T-cell (primary cell): ENCODE data around the gene ASGR2. TPM values are rescaled to one million over a fixed set of nuclear protein-coding genes. Genes with fewer than 3 reads are reported as not detected.
A peak's percentile ranks its signal among the peaks of the same experiment; 100 is the strongest.

Experiments
- ATAC-seq, 4 experiments: fragments of 200-7000 bp in 3 of 4; fragments of 150-1000 bp in 1 of 4; cut with Tn5 transposase; replicated peaks in 1 of 4; 1 replicate in 3 of 4; 2 replicates in 1 of 4; pipeline ENCODE4 v1.10.0; 2021; ENCODE audit warnings: moderate library complexity in 3 of 4, mild to moderate bottlenecking in 2 of 4, moderate number of reproducible peaks in 1 of 4
- CTCF ChIA-PET, 2 donors: fragments of 300-600 bp; sonication (Branson Sonifier 250); formaldehyde crosslinking; loops; one replicate each; lab custom pipeline; 2022; ENCODE audit warnings: antibody characterized with exemption in 2 of 2; lab: Charles Lee
- POLR2A ChIA-PET, 2 donors: fragments of 300-600 bp; sonication (Branson Sonifier 250); formaldehyde crosslinking; loops; one replicate each; lab custom pipeline; 2022; ENCODE audit warnings: antibody characterized with exemption in 2 of 2; lab: Charles Lee
- DNase-seq, 35 experiments: peaks; one replicate each; pipeline versions ENCODE4 v3.0.0 to v3.0.0-alpha.2; 2013 to 2023
- H3K27ac ChIP-seq: one replicate; pipeline ENCODE4 v1.5.1; 2013; ENCODE audit warnings: low read length
- H3K27me3 ChIP-seq, 2 experiments: replicated peaks in 1 of 2; 1 replicate in 1 of 2; 2 replicates in 1 of 2; pipeline versions ENCODE4 v1.6.1 to v1.7.0; 2013; ENCODE audit warnings: low read length in 1 of 2, mixed read lengths in 1 of 2; ENCODE audit not compliant: control insufficient read depth in 2 of 2, insufficient read depth in 2 of 2; ENCODE audit errors: extremely low read depth in 1 of 2
- H3K36me3 ChIP-seq, 2 donors: 1 replicate in 1 of 2; 2 replicates in 1 of 2; pipeline versions ENCODE4 v1.6.1 to v1.7.0; 2013; ENCODE audit warnings: low read length in 1 of 2; ENCODE audit not compliant: control insufficient read depth in 2 of 2, insufficient read depth in 1 of 2; ENCODE audit errors: extremely low read depth in 1 of 2
- H3K4me1 ChIP-seq, 2 experiments: 1 replicate in 1 of 2; 2 replicates in 1 of 2; pipeline versions ENCODE4 v1.6.1 to v1.7.0; 2013; ENCODE audit warnings: low read length in 2 of 2, mixed read lengths in 1 of 2; ENCODE audit not compliant: insufficient read depth in 2 of 2, control insufficient read depth in 1 of 2; ENCODE audit errors: extremely low read depth in 1 of 2
- H3K4me3 ChIP-seq, 2 donors: 1 replicate in 1 of 2; 2 replicates in 1 of 2; pipeline versions ENCODE4 v1.5.1 to v1.7.0; 2013; ENCODE audit warnings: mild to moderate bottlenecking in 2 of 2, low read length in 1 of 2, moderate library complexity in 1 of 2; ENCODE audit not compliant: control insufficient read depth in 1 of 2; ENCODE audit errors: extremely low read depth in 1 of 2
- H3K9me3 ChIP-seq: 2 replicates; pipeline ENCODE4 v1.7.0; 2013
- H3K27ac Mint-ChIP-seq, 2 donors: one replicate each; pipeline ENCODE4 v1.8.0; 2020 to 2021; ENCODE audit warnings: mild to moderate bottlenecking in 2 of 2, mixed read lengths in 2 of 2
- H3K27me3 Mint-ChIP-seq, 2 donors: one replicate each; pipeline ENCODE4 v1.8.0; 2021 to 2022; ENCODE audit warnings: mixed read lengths in 2 of 2
- H3K36me3 Mint-ChIP-seq: one replicate; pipeline ENCODE4 v1.8.0; 2021; ENCODE audit warnings: mixed read lengths
- H3K4me1 Mint-ChIP-seq, 3 donors: one replicate each; pipeline ENCODE4 v1.8.0; 2020 to 2022; ENCODE audit warnings: mixed read lengths in 3 of 3, mild to moderate bottlenecking in 1 of 3
- H3K4me3 Mint-ChIP-seq, 3 donors: one replicate each; pipeline ENCODE4 v1.8.0; 2020 to 2022; ENCODE audit warnings: mild to moderate bottlenecking in 3 of 3, mixed read lengths in 3 of 3, moderate library complexity in 3 of 3
- H3K9me3 Mint-ChIP-seq, 3 donors: one replicate each; pipeline ENCODE4 v1.8.0; 2020 to 2022; ENCODE audit warnings: mixed read lengths in 3 of 3
- WGBS: methylation state at CpG from one replicate; pipeline ENCODE4 v1.1.5; 2013; ENCODE audit warnings: missing lambda C conversion rate; ENCODE audit not compliant: insufficient coverage; 5-methylcytosine and 5-hydroxymethylcytosine counted together
- total RNA-seq, 35 experiments: library from RNA in 6 of 35; stranded (reverse) in 6 of 35; fragments of 120-200 nt in 1 of 35; gene quantifications; one replicate each; pipeline versions ENCODE4 v1.2.1 to v1.2.4 and lab custom pipeline; 2013 to 2026

Gene ASGR2
- total RNA-seq, 5 donors from 2014 or later (not counting 1 experiment from before 2014, with no cell fraction given), result 0.25 to 0.55 (median 0.47) TPM; not detected in 1

GRCh38 chr17:7068268-7068667 is 46.4 kb downstream of the ASGR2 start:
- no CpG with 5 or more reads among the region's 1 CpG for WGBS
- H3K4me3 ChIP-seq, result no peak overlapping the region
- POLR2A ChIA-PET, result no interaction called here
- Mint-ChIP-seq H3K4me3 (no peak overlapping the region), H3K4me1 (no peaks in the 10 kb centered on the region), H3K27ac (no peak overlapping the region), H3K27me3 (peaks cover 7 to 8% of the 10 kb centered on the region in 2 donors), H3K36me3 (peaks cover 6% of the 10 kb centered on the region), H3K9me3 (peaks cover 10 to 20% (median 10%) of the 10 kb centered on the region in 3 donors)
- no peaks in the 10 kb centered on the region for H3K4me1 ChIP-seq
- ATAC-seq (no peak), DNase-seq (no peak)
- H3K36me3 ChIP-seq, result no peaks in the 10 kb centered on the region
- CTCF ChIA-PET, result no interaction called here
- peaks cover 0 to 8% of the 10 kb centered on the region in 2 experiments for H3K27me3 ChIP-seq
- no peaks in the 10 kb centered on the region for H3K9me3 ChIP-seq
- no peak overlapping the region for H3K27ac ChIP-seq

- ATAC-seq, result no peak
- no peaks in the 10 kb centered on the region for H3K4me1 ChIP-seq
These were observed 47.4 kb downstream of the ASGR2 start for GRCh38 chr17:7067198-7067597.

GRCh38 chr17:7064261-7064660 is 50.4 kb downstream of the ASGR2 start:
- no peak overlapping the region for H3K27ac Mint-ChIP-seq
- Histone ChIP-seq H3K9me3 (no peaks in the 10 kb centered on the region), H3K36me3 (no peaks in the 10 kb centered on the region), H3K4me3 (no peak overlapping the region), H3K27me3 (peaks cover 0 to 14% of the 10 kb centered on the region in 2 experiments), H3K4me1 (no peaks in the 10 kb centered on the region), H3K27ac (no peak overlapping the region)
- no peak for DNase-seq
- no peak for ATAC-seq
- POLR2A ChIA-PET, result no interaction called here
- peaks cover 0 to 6% (median 5%) of the 10 kb centered on the region in 3 donors for H3K4me1 Mint-ChIP-seq
- H3K36me3 Mint-ChIP-seq, result peaks cover 6% of the 10 kb centered on the region
- no peak overlapping the region for H3K4me3 Mint-ChIP-seq
- H3K27me3 Mint-ChIP-seq, result peaks cover 15% of the 10 kb centered on the region in 2 donors
- 69% methylated on average over 4 of the region's 4 CpGs for WGBS
- CTCF ChIA-PET, result no interaction called here
- H3K9me3 Mint-ChIP-seq, result peaks cover 10 to 20% (median 10%) of the 10 kb centered on the region in 3 donors

More at GRCh38 chr17:7067198-7067597, 47.4 kb downstream of the ASGR2 start:
- Histone ChIP-seq H3K27me3 (peaks cover 0 to 8% of the 10 kb centered on the region in 2 experiments), H3K9me3 (no peaks in the 10 kb centered on the region), H3K36me3 (no peaks in the 10 kb centered on the region), H3K27ac (no peak overlapping the region), H3K4me3 (no peak overlapping the region)
- H3K9me3 Mint-ChIP-seq, result peaks cover 10 to 20% (median 10%) of the 10 kb centered on the region in 3 donors
- no peak for DNase-seq
- H3K4me3 Mint-ChIP-seq, result no peak overlapping the region
- WGBS, result no CpG with 5 or more reads among the region's 1 CpG
- peaks cover 6% of the 10 kb centered on the region for H3K36me3 Mint-ChIP-seq
- ChIA-PET CTCF (no interaction called here), POLR2A (no interaction called here)
- H3K27ac Mint-ChIP-seq, result no peak overlapping the region
- H3K4me1 Mint-ChIP-seq, result no peaks in the 10 kb centered on the region
- peaks cover 11% of the 10 kb centered on the region in 2 donors for H3K27me3 Mint-ChIP-seq

- Mint-ChIP-seq H3K4me1 (peaks cover 5 to 6% (median 5%) of the 10 kb centered on the region in 3 donors), H3K36me3 (peaks cover 2% of the 10 kb centered on the region), H3K27ac (no peak overlapping the region), H3K9me3 (peaks cover 5 to 14% (median 7%) of the 10 kb centered on the region in 3 donors), H3K27me3 (peaks cover 15% of the 10 kb centered on the region in 2 donors), H3K4me3 (no peak overlapping the region)
- Histone ChIP-seq H3K27me3 (peaks cover 0 to 14% of the 10 kb centered on the region in 2 experiments), H3K4me3 (no peak overlapping the region), H3K9me3 (no peaks in the 10 kb centered on the region), H3K4me1 (no peaks in the 10 kb centered on the region), H3K36me3 (no peaks in the 10 kb centered on the region), H3K27ac (no peak overlapping the region)
- ATAC-seq (no peak), DNase-seq (no peak)
- POLR2A ChIA-PET, result no interaction called here
- CTCF ChIA-PET, result no interaction called here
- 77% methylated on average over 3 of the region's 6 CpGs for WGBS
These were observed 51.0 kb downstream of the ASGR2 start for GRCh38 chr17:7063518-7064094.

GRCh38 chr17:7060165-7060891 is 54.3 kb downstream of the ASGR2 start:
- Histone ChIP-seq H3K27ac (no peak overlapping the region), H3K36me3 (no peaks in the 10 kb centered on the region), H3K27me3 (peaks cover 0 to 12% of the 10 kb centered on the region in 2 experiments), H3K4me1 (no peaks in the 10 kb centered on the region), H3K9me3 (no peaks in the 10 kb centered on the region), H3K4me3 (no peak overlapping the region)
- Mint-ChIP-seq H3K27me3 (peaks cover 15 to 17% of the 10 kb centered on the region in 2 donors), H3K4me3 (no peak overlapping the region), H3K36me3 (no peaks in the 10 kb centered on the region), H3K4me1 (peaks cover 5 to 6% (median 5%) of the 10 kb centered on the region in 3 donors), H3K9me3 (no peaks in the 10 kb centered on the region), H3K27ac (no peak overlapping the region)
- DNase-seq (no peak), ATAC-seq (peak in 1 of 4 experiments; percentile 43)
- POLR2A ChIA-PET, result no interaction called here
- CTCF ChIA-PET, result interaction anchor here in 1 of 2 donors (0.5 to 0.8 kb wide), 2 partner anchors 21 to 73 kb away, joined by 3 to 4 read pairs; no protein-coding TSS in a partner anchor
- WGBS, result 43% methylated on average over 2 of the region's 6 CpGs

- no peak overlapping the region for H3K27ac ChIP-seq
- CTCF ChIA-PET, result interaction anchor here in 1 of 2 donors (0.6 kb wide), 3 partner anchors 11 to 46 kb away, joined by 3 to 5 read pairs (median 3); no protein-coding TSS in a partner anchor
- peaks cover 0 to 8% of the 10 kb centered on the region in 2 experiments for H3K27me3 ChIP-seq
- Mint-ChIP-seq H3K9me3 (no peaks in the 10 kb centered on the region), H3K36me3 (no peaks in the 10 kb centered on the region), H3K4me1 (peaks cover 5 to 6% (median 5%) of the 10 kb centered on the region in 3 donors), H3K27me3 (peaks cover 13 to 14% of the 10 kb centered on the region in 2 donors), H3K27ac (no peak overlapping the region), H3K4me3 (no peak overlapping the region)
- no peak for DNase-seq
- POLR2A ChIA-PET, result no interaction called here
- no peaks in the 10 kb centered on the region for H3K36me3 ChIP-seq
- H3K4me1 ChIP-seq, result no peaks in the 10 kb centered on the region
- no peak overlapping the region for H3K4me3 ChIP-seq
- no peaks in the 10 kb centered on the region for H3K9me3 ChIP-seq
- 70% methylated on average over 7 of the region's 7 CpGs for WGBS
- no peak for ATAC-seq
These were observed 55.7 kb downstream of the ASGR2 start for GRCh38 chr17:7058831-7059447.
